Measurements from ENCODE around the gene CHRNA1.

GRCh38 chr2:174740721-174741120, 23.6 kb downstream of the CHRNA1 start:
- TF ChIP-seq CTCF (IDR thresholded peaks at IDR 0.05; ENCODE audit: insufficient read depth, low read depth, low read length) (no peak), EZH2 (IDR thresholded peaks at IDR 0.05; ENCODE audit: insufficient read depth, low read length) (no peak)
